GM18873 (cell line): Measurements from ENCODE around the gene LIX1L.
"Not testable (repeated sequence)": the region's sequence is repeated elsewhere in the genome, so short reads cannot be mapped to it uniquely, and the experiment has no call there.

Experiments
- ATAC-seq: cut with Tn5 transposase; IDR thresholded peaks from one replicate; pipeline ENCODE4 v1.9.1; 2021; ENCODE audit warnings: mild to moderate bottlenecking, moderate library complexity, moderate number of reproducible peaks; ENCODE audit not compliant: unreplicated experiment, low FRiP score

Gene LIX1L

DNA sequence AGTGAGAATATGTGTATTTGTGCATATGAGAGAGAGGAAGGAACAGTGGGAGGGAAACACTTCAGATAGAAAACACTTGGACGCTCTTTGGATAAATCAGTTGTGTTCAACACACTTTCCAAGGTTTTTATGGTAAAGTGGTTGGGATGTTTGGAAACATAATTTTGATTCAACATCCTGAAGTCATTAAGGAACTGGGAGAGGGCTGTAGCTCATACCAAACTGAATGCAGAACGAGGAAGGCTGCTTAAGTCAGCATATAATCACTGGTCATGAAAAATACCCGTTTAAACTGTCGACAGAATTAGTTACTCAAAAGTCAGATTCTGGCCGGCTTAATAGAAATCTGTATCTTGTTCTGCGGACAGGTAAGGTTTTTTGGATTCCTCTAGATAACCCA lies 14.9 kb downstream of the LIX1L start:
- ATAC-seq, result no peak

DNA sequence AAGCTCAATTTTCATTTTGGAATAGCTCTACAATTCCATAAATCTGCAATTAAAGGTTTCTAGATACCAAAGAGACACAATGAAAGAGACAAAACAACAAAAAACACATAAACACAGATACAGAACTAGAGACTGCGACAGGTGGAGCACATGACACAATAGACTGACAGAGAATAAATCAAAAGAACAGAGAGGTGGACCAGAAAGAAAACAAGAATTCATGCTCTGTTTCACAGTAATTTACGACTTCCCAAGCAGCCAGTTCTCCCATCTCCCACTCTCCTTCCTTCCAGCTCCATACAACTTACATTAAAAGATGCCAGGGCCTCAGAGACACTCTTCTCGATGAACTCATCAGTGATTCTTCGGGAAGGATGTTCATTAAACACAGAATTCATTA lies 15.4 kb downstream of the LIX1L start:
- no peak for ATAC-seq

DNA sequence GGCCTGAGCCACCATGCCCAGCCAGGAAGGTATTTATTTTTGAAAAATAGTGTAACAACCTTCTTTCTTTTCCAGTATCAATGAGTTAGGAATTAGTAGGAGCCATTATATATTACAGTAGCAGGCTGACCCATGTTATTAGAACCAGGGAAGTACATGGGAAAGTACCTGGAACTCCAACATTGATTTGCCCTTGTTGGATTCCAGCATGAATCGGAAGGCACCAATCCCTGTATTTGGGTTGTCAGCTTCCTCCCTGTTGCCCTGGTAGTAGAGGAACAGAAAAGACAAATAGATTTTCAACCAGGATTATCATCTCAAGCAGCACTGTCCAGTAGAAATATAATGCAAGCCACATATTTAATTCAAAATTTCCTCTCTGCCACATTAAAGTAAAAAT lies 20.4 kb downstream of the LIX1L start:
- no peak for ATAC-seq

DNA sequence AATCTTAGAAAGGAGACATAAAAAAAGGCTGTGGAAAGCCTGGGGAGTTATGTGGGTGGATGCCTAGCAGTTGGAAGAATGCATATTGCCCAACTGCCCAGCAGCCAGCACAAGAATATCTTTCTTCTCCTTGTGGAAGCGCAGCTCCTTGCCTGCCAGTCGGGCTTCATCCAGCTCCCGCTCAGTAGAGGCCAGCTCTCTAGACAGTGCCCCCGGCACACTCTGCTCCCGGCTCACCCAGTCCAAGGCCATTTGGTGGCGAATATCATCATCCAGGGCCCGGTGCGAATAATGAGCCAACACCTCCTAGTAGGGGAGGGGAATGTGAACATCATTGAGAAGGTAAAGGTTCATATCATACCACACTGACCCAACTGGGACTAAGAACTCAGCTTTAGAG lies 21.6 kb downstream of the LIX1L start:
- ATAC-seq, result no peak

DNA sequence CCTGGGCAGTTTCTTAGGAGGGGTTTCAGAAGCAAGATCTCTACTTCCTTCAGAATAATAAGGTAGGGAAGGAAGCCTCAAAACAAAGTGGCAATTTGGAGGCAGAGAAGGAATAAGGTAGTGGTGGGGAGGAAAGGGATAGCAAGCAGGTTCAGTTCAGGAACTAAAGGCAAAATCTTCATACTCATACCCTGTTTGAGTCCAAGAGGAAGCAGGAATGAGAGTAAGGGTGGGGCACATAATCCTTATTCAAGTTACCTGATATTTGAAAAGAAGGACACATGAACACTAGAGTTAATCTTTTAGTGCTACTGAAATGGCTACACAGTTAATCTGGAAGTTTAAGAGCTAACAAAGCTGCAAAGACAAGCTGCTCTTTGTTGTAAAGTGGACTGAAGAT lies 22.1 kb downstream of the LIX1L start:
- no peak for ATAC-seq

DNA sequence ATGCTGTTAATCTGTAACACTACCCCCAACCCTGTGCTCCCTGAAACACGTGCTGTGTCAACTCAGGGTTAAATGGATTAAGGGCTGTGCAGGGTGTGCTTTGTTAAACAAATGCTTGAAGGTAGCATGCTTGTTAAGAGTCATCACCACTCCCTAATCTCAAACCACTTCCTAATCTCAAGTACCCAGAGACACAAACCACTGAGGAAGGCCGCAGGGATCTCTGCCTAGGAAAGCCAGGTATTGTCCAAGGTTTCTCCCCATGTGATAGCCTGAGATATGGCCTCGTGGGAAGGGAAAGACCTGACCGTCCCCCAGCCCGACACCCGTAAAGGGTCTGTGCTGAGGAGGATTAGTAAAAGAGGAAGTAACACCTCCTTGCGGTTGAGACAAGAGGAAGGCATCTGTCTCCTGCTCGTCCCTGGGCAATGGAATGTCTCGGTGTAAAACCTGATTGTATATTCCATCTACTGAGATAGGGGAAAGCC lies 25.3 kb downstream of the LIX1L start:
- ATAC-seq, result not testable (repeated sequence)

DNA sequence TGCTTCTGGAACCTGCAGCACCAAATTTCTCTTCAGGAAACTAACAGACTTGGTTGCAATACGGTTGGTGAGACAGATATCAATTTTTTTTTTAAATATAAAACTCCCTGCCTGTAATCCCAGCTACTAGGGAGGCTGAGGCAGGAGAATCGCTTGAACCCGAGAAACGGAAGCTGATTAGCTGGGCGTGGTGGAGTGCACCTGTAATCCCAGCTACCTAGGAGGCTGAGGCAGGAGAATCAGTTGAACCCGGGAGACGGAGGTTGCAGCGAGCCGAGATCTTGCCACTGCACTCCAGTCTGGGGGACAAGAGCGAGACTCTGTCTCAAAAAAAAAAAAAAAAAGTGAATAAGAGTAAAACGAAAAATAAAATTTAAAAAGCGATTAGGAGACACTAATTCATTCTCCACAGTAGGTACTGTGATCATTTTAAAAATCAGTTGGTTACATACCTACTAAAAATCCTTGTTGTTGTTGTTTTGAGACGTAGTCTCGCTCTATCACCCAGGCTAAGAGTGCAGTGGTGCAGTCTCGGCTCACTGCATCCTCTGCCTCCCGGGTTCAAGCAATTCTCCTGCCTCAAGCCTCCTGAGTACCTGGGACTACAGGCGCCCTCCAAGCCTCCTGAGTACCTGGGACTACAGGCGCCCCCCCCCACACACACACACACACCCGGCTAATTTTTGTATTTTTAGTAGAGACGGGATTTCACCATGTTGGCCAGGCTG lies 29.7 kb downstream of the LIX1L start:
- ATAC-seq, result no peak

DNA sequence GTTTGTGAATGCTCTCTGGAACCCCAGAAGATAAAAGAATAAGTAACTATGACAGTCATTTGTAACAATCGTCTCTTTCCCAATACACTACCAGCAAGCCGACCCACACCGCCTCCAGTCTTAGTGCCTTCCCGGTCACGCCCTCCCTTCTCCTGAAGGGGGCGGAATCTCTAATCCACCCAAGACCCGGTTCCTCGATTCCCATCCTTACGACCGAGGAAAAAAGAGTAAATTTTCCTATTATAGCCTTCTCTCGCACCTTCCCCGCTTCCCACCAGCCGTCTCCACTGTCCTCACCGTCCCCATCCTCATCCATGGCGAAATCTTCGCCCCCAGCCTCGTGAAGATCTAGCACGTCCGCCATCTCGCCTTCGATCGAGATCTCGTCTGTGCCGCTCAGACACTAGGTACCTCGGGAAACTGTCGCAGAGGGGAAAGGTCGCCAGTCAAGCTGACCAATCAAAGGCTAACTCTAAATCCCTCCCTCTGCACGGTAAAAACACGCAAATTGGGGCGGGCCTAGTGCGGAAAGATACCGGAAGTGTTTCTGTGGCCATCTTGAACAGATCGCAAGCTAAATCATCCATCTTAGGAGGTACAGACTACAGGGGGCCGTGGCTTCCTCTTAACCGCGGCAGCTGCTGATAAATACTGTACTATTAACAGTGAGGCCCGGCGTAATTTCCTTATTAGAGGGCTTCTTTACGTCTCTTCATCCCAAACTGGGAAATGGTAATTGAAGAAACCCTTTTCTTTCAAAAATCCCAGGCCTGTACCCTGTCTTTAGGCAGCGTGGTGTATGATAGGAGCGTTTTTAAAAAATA lies 30.5 kb downstream of the LIX1L start, which contains the start of gene RBM8A:
RBM8A (minus strand) TSS at position 422 of the 824 bp plus-strand sequence; CDS start at position 364, 58 bp downstream.
- ATAC-seq, result peak; percentile 94

DNA sequence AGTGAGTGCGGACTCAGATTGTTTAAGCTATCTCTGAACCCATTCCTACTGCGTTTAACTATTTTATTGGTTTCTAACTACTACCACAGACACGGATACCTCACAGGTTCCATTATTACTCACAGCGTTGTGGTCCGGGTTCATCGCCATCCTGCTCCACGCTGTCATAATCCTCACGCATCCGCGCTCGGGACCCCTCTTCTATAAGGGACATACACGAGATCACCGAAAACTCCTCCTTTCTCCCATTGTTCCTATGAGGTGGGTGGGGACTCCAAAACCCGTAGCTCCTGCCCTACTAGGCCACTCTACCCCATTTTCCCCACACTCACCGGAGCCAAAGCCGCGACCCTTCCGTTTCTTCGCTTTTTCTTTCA lies 31.1 kb downstream of the LIX1L start:
- no peak for ATAC-seq

DNA sequence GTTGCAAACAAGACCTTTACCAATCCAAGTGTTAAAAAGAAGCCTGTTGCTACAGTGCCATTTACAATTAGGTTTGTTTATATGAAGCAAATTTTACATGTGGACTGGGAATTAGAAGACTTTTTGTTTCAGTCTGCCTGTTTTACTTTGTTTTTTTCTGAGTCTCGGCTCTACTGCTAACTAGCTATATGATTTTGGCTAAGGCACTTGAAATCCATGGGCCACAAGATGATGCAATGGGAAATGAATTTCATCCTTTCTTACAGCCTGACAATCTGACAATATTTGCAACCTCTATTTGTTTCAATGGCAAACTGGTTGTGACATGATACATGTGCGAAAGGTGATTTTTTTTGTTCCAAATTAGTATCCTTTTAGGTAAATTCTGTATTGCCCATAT lies 35.6 kb downstream of the LIX1L start:
- ATAC-seq, result no peak

DNA sequence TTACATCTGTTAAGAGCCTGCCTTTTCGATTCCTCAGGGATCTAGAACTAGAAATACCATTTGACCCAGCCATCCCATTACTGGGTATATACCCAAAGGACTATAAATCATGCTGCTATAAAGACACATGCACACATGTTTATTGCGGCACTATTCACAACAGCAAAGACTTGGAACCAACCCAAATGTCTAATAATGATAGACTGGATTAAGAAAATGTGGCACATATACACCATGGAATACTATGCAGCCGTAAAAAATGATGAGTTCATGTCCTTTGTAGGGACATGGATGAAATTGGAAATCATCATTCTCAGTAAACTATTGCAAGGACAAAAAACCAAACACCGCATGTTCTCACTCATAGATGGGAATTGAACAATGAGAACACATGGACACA lies 37.5 kb downstream of the LIX1L start:
- not testable (repeated sequence) for ATAC-seq

DNA sequence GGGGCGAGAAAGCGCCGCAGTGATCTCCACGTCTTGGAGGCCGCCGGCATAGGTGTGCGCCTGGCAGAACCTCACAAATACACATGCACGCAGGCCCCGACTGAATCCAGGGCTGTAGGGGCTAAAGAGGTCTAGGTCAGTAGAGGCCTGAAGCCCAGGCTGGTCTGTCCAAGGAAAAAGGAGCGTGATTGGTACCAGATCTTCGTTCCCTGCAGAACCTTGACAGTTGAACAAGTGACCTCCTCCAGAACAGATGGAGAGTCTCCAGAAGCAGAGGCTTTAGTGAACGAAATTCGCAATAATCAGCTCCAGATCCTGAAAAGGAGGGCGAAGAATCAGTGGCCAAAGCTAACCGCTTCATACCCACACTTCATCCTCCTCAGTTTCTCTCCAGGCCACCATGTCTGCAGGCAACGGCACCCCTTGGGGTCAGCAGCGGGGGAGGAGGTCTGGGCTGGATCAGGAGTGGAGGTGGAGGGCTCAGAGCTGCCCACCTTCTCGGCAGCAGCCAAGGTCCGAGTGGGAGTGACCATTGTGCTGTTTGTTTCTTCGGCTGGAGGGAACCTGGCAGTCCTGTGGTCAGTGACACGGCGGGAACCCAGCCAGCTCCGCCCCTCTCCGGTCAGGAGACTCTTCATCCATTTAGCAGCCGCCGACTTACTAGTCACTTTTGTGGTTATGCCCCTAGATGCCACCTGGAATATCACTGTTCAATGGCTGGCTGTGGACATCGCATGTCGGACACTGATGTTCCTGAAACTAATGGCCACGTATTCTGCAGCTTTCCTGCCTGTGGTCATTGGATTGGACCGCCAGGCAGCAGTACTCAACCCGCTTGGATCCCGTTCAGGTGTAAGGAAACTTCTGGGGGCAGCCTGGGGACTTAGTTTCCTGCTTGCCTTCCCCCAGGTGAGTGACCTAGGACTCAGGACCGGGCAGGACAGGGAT lies 38.6 kb downstream of the LIX1L start:
- ATAC-seq, result peak; percentile 9

DNA sequence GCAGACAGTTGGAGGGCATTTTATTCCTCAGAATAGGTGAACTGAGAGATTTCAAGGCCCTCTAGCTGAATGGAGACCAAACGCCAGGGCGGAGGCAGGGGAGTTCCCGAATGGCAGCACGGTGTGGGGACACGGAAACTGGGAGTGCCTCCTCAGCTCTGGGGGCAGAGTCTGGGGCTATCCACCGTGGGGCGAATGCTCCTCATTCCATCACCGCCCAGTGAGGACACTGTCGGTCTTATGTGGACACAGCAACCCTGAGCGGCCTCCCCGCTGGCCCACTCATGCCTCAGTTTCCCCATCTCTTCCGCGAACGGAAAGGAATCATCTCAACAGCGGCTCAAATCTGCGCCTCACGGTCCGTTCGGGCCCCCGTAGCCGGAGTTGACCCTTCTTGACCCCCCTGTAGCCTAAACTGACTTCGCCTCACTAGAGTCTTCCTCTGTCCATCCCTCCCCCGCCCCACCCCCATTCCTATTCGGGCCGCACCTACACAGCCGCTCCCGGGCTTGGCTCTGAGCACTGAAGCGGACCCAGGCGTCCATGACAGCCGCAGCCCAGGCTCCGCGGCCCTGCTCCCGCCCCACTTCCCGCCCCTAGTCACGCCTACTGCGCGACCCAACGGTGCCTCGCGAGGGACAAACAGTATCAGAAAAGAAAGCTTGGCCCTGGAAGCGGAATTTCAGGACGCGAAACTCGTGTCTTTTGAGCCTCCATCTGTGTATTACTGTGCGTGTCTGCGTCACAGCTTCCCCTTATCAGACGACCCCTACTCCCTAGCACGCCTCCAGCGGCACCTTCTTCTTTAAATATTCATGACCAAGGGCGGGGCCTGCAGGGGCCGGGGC lies 39.4 kb downstream of the LIX1L start, which contains the start of gene PEX11B:
PEX11B (minus strand) TSS at position 574 of the 848 bp plus-strand sequence; CDS start at position 545, 29 bp downstream.
- ATAC-seq, result peak; percentile 61

DNA sequence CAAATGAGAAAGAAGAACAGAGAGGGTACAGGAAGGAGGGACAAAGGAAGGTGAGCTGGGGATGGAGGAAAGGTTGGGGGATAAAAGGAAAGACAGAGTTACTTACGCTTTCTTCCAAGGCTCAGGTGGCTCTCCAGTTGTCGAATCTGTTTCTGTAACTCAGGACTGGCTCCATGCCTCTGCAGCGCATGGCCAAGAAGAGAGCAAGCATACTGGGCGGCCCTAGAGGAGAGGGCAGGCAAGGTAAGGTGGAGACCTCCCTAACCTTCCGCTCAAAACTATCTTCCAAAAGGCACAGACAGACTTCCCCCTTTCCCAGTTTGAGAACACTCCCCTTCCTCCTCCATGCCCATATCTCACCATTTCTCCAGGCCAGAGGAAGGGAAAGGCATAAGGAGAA lies 40.2 kb downstream of the LIX1L start:
- ATAC-seq, result no peak

DNA sequence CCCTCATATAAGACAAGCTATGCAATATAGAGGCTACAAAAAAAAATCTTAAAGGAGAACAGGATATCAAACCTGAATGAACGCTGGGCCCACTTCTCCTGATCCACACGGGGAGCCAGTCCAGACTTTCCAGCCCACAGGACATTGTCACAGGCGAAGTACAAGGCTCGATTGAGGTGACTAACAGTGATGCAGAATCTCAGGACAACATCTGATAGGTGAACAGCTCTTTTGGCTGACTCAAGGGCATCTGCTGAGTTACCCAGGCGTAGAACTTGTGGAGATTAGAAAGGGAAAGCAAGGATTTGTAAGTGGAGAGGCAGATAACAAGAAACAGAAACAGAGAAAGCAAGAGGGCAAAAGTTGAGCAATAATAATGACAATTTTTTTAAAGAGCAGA lies 41.1 kb downstream of the LIX1L start:
- ATAC-seq, result no peak

DNA sequence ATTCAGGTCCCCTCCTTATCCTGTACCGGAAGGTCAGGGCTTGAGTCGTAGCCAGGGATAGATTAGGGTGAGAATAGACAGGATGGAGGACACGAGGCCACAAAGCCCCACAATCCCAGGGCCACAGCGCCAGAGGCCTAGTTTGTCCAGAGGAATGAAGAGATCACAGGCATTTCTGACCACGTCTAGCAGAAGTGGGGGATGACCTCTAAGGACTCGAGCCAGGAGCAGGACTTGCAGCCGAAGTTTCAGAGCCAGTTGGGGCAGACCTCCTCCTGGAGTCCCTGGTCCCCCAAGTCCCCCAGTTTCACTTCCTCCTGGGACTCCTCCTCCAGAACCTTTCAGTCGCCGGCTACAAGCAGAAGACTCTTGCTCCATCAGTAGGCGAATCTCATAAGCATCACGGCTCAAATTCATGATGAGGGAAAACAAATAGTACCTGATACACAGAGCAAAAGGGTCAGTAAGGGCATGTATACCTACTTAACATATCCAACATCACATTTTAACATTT lies 45.6 kb downstream of the LIX1L start:
- ATAC-seq, result no peak

DNA sequence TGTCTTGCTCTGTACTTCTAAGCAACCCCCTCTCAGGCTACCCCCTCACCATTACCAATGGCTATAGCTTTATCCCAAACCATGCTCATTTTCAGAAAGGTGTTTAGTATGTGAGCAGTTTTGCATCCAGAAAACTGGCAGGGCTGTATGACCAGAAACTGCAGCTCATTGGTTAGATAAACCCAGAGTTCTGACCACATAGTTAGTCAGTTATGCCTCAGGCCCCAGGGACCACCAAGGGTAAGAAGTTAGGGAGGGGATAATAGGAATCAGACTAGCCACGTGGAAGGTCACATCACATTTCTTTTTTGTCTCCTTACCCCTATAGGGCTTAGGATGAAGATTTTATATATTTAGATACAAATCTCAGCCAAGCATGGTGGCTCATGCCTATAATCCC lies 49.2 kb downstream of the LIX1L start:
- ATAC-seq, result no peak

DNA sequence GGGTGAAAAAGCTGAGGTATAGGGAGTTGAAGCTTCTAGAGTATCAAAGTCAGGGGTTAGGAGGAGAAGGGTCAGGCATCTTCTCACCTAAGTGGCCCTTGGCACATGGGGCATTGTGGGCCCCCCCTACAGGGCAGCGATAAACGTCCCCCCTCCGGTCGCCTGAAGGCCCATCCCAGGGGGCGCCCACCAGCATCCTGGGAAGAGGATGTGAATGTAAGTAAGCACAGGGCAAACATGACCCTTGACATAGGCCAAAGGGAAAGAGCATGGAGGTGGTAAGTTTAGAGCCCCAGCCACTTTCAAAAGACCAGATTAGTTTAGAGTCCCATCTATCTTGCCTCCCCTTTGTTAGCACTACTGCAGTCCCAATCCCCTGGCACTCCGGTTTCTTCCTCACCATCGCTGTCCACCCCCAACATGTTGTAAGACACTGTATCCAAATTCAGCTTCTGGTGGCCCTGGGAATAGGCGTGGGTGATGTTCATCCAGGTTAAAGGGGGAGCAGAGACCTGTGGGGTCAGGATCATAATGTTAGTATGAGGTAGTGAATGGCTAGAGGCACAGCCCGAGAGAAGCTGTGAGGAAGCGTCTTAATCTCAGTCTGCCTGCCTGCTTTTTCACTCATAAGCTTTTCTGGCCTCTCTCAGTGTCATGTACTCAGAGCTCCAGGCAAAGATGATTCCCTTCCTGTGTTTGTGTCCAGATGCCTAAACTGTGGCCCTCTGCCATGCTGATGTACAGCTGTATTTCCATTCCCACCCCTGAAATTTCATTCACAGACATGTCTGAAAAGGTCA lies 50.7 kb downstream of the LIX1L start:
- ATAC-seq, result no peak
